ENCODE data around the gene CPNE5.

DNA sequence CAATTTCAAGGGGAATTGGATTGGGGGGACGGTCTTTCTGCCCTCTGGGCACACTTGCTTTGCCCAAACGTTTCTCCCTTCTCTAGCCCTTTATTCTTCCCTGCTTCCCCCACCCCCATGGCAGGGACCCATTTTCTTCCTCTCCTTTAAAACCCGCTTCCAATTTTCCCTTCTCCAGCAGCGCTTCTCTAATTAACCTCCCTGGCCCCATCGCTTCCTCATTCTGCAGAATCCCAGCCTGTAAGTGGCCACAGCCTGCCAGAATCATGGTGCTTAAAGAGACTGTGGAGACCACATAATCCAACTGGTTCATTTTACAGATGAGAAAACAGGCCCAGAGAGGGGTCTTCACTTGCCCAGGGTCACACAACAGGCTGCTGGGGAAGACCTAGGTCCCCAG is 61.4 kb downstream of the CPNE5 start:
- TF ChIP-seq, protein P1, sequence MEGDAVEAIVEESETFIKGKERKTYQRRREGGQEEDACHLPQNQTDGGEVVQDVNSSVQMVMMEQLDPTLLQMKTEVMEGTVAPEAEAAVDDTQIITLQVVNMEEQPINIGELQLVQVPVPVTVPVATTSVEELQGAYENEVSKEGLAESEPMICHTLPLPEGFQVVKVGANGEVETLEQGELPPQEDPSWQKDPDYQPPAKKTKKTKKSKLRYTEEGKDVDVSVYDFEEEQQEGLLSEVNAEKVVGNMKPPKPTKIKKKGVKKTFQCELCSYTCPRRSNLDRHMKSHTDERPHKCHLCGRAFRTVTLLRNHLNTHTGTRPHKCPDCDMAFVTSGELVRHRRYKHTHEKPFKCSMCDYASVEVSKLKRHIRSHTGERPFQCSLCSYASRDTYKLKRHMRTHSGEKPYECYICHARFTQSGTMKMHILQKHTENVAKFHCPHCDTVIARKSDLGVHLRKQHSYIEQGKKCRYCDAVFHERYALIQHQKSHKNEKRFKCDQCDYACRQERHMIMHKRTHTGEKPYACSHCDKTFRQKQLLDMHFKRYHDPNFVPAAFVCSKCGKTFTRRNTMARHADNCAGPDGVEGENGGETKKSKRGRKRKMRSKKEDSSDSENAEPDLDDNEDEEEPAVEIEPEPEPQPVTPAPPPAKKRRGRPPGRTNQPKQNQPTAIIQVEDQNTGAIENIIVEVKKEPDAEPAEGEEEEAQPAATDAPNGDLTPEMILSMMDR (IDR thresholded peaks at IDR 0.05), result no peak
- TF ChIP-seq POLR2A (IDR thresholded peaks at IDR 0.05), result no peak
- TF ChIP-seq EP300 (IDR thresholded peaks at IDR 0.05), result no peak

Measured in ovary (tissue), 3 donors.